Fibroblast of pulmonary artery (primary cell): Measurements from ENCODE around the gene DLX3.

ENCODE experiments used
- DNase-seq: peaks from one replicate; pipeline ENCODE4 v3.0.0-alpha.2; 2010; ENCODE audit warnings: low read depth
- H3K4me3 ChIP-seq: replicated peaks from 2 replicates; pipeline ENCODE4 v1.5.1; 2011; ENCODE audit warnings: low read depth, mild to moderate bottlenecking, control low read depth, low read length, moderate library complexity
- TF ChIP-seq, protein P1 (sequence below): IDR thresholded peaks from 2 replicates; pipeline ENCODE4 v1.5.1; 2011; ENCODE audit warnings: mild to moderate bottlenecking, control low read depth, low read length, inconsistent platforms; ENCODE audit errors: missing control alignments

DLX3 gene

DNA sequence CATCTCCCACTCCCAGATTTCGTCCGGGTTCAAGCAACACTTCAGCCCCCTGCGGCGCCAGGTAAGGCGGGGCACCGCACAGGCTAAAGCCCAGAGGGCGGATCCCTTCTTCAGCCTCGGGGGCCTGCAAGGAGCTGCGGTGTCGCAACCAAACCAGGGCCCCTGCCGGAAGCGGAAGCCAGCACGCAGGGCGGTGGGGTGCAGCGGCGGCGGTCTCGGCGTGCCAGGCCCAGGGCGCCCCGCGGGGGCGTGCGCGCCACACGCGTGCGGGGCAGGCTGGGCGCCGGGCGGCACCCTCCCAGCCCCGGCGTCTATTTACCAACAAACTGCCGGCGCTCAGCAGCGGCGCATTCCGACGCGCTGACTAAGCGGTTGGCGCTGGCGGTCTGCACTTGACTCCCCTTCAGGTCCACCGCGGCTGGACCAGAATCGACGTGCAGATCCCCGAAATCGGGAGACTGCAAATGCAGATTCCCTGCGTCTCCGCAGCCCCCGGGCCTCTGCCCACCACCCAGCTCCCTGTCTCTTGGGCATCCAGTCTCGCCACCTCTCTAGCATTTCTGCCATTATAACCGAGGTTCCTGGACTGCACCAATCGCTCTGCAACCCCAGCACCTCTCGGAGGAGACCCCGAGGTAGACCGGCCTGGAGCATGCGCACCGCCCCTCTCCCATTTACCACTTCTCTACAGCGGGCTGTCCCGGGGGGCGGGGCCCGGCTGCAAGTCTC is 26.5 kb downstream of the DLX3 start:
- peak overlapping the region; percentile 42 for H3K4me3 ChIP-seq
- TF ChIP-seq, protein P1, sequence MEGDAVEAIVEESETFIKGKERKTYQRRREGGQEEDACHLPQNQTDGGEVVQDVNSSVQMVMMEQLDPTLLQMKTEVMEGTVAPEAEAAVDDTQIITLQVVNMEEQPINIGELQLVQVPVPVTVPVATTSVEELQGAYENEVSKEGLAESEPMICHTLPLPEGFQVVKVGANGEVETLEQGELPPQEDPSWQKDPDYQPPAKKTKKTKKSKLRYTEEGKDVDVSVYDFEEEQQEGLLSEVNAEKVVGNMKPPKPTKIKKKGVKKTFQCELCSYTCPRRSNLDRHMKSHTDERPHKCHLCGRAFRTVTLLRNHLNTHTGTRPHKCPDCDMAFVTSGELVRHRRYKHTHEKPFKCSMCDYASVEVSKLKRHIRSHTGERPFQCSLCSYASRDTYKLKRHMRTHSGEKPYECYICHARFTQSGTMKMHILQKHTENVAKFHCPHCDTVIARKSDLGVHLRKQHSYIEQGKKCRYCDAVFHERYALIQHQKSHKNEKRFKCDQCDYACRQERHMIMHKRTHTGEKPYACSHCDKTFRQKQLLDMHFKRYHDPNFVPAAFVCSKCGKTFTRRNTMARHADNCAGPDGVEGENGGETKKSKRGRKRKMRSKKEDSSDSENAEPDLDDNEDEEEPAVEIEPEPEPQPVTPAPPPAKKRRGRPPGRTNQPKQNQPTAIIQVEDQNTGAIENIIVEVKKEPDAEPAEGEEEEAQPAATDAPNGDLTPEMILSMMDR = no peak
- peak; percentile 79 for DNase-seq

DNA sequence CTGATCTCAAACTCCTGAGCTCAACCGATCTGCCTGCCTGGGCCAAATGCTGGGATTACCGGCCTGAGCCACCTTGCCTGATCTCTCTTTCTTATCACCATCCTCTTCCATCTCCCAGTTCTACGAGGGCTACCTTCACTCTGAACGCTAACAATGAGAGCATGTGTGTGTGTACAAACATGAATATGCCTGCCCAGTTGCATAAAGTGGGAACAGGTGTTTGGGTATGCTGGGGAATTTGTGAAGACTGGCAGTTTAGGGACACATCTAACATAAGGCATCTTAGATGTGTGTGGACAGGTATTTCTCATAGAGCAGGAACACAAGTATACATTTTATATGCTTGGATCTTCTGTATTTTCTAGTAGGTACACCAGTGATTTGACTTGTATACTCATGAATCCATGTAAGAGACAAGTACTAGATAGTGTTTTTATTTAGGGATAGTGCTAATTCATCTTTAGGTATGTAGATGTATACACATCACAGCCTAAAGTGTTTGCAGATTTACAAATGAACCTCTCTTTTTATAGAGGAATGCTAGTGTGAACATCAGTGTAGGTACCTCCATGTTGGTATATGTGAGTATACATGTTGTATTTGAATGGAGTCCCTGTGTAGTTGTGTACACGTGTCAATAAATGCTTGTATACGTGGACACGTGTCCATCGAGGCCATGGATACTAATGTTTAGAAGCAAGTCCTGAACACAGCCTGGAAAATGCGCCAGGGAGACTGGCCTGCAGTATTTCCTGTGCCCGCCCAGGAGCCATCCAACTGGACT is 27.2 kb downstream of the DLX3 start:
- H3K4me3 ChIP-seq = peak overlapping the region; percentile 42
- peak; percentile 5 for DNase-seq

DNA sequence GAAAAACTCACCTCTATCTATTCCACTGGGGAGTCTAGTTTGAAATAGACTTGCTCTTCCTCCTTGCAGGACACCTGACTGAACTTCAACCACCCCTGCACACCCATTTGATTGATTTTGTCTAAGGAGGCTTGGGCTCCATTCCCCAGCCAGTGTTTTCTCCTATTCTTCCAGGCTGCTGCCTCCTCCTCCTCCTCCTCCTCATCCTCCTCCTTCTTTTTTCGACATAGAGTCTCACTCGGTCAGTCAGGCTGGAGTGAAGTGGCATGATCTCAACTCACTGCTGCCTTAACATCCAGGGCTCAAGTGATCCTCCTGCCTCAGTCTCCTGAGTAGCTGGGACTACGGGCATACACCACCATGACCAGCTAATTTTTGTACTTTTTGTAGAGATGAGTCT is 27.8 kb downstream of the DLX3 start:
- TF ChIP-seq, protein P1 = no peak
- DNase-seq = no peak
- H3K4me3 ChIP-seq = no peak overlapping the region

More for the DNA sequence above, 27.2 kb downstream of the DLX3 start:
- TF ChIP-seq, protein P1 = no peak

DNA sequence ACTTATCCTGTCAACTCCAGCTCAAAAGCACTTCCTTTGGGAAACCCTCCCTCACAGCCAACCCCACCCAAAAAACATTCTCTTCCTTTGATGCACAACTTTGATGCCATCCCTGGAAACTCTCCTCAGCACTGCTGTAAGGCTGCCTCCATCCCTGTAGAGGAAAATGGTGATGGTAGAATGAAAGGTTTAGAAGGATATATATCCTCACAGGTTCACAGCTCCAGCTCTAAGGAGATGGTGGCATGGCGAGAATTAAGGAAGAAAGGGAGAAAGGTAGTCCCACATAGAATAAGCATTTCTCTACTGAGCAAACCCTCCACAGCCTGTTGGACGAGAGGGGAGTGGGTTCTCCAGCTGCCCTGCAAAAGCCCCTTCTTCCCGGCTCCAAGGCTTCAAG is 28.3 kb downstream of the DLX3 start:
- no peak for DNase-seq
- no peak overlapping the region for H3K4me3 ChIP-seq
- TF ChIP-seq, protein P1 = no peak

DNA sequence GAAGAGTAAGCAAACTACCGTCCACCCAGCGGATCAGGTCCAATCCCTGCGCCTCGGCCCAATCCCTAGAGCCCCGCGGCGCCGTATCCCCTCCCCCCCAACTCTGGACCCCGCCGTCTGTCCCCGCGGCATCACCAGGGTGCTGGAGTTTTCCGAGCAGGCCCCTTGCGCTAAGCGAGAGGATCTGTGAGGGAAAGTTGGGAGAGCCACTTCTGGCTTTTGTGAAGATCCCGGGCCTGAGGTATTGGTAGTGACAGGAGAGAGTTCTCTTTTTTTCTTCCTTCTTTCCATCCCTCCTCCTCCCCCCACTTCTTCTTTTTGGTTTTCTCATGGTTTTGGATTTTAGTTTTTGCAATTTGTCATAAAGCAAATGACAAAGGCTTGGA is 29.5 kb downstream of the DLX3 start:
- DNase-seq = no peak
- TF ChIP-seq, protein P1 = no peak
- no peak overlapping the region for H3K4me3 ChIP-seq

DNA sequence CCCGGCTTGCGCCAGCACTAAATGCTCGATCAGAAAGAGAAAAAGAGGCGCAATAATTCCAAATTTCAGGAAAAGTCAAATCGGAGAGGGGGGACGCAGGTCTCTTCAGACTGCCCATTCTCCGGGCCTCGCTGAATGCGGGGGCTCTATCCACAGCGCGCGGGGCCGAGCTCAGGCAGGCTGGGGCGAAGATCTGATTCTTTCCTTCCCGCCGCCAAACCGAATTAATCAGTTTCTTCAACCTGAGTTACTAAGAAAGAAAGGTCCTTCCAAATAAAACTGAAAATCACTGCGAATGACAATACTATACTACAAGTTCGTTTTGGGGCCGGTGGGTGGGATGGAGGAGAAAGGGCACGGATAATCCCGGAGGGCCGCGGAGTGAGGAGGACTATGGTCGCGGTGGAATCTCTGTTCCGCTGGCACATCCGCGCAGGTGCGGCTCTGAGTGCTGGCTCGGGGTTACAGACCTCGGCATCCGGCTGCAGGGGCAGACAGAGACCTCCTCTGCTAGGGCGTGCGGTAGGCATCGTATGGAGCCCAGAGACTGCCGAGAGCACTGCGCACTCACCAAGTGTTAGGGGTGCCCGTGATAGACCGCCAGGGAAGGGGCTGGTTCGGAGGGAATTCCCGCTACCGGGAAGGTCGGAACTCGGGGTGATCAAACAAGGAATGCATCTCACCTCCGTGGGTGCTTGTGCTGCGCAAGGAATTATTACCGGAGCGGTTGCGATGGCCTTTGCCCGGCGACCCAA is 30.1 kb downstream of the DLX3 start:
- H3K4me3 ChIP-seq = no peak overlapping the region
- TF ChIP-seq, protein P1 = no peak
- DNase-seq = no peak
